ENCODE data around the gene COL21A1. TPM values are rescaled to one million over a fixed set of nuclear protein-coding genes. Genes with fewer than 3 reads are reported as not detected.

The COL21A1 gene
- total RNA-seq, 6 experiments from 2014 or later: not detected

GRCh38 chr6:56245903-56246351, 1.5 kb downstream of the COL21A1 start:
- H3K27me3 Mint-ChIP-seq (ENCODE audit: insufficient read depth): peaks cover 6% of the 10 kb centered on the region; the same call in 1 of the 2 replicates
- H3K36me3 Mint-ChIP-seq (ENCODE audit: low read depth): no peaks in the 10 kb centered on the region
- no peak for DNase-seq
- no peak for TF ChIP-seq CTCF (IDR thresholded peaks at IDR 0.05)
- H3K27ac Mint-ChIP-seq: no peak overlapping the region
- no peaks in the 10 kb centered on the region for H3K4me1 Mint-ChIP-seq (ENCODE audit: low read depth)
- no peak overlapping the region for H3K4me3 Mint-ChIP-seq
- no peaks in the 10 kb centered on the region for H3K9me3 Mint-ChIP-seq

GRCh38 chr6:56244528-56245253, 2.7 kb downstream of the COL21A1 start:
- H3K9me3 Mint-ChIP-seq: no peaks in the 10 kb centered on the region
- peaks cover 6% of the 10 kb centered on the region; the same call in 1 of the 2 replicates for H3K27me3 Mint-ChIP-seq (ENCODE audit: insufficient read depth)
- H3K4me1 Mint-ChIP-seq (ENCODE audit: low read depth): no peaks in the 10 kb centered on the region
- DNase-seq: no peak
- H3K36me3 Mint-ChIP-seq (ENCODE audit: low read depth): no peaks in the 10 kb centered on the region
- TF ChIP-seq CTCF (IDR thresholded peaks at IDR 0.05): no peak
- no peak overlapping the region for H3K4me3 Mint-ChIP-seq
- no peak overlapping the region for H3K27ac Mint-ChIP-seq

GRCh38 chr6:56244089-56244488, 3.3 kb downstream of the COL21A1 start:
- H3K4me3 Mint-ChIP-seq: no peak overlapping the region

GRCh38 chr6:56243518-56244070, 3.8 kb downstream of the COL21A1 start:
- TF ChIP-seq CTCF (IDR thresholded peaks at IDR 0.05): no peak
- peaks cover 2% of the 10 kb centered on the region; the same call in 1 of the 2 replicates for H3K27me3 Mint-ChIP-seq (ENCODE audit: insufficient read depth)
- H3K36me3 Mint-ChIP-seq (ENCODE audit: low read depth): no peaks in the 10 kb centered on the region
- no peaks in the 10 kb centered on the region for H3K4me1 Mint-ChIP-seq (ENCODE audit: low read depth)
- no peak overlapping the region for H3K27ac Mint-ChIP-seq
- no peak for DNase-seq
- H3K9me3 Mint-ChIP-seq: no peaks in the 10 kb centered on the region
- H3K4me3 Mint-ChIP-seq: no peak overlapping the region

More at GRCh38 chr6:56244089-56244488, 3.3 kb downstream of the COL21A1 start:
- Mint-ChIP-seq H3K4me1 (ENCODE audit: low read depth) (no peaks in the 10 kb centered on the region), H3K27me3 (ENCODE audit: insufficient read depth) (peaks cover 6% of the 10 kb centered on the region; the same call in 1 of the 2 replicates), H3K9me3 (no peaks in the 10 kb centered on the region), H3K36me3 (ENCODE audit: low read depth) (no peaks in the 10 kb centered on the region), H3K27ac (no peak overlapping the region)
- no peak for DNase-seq
- no peak for TF ChIP-seq CTCF (IDR thresholded peaks at IDR 0.05)

- no peak for DNase-seq
- no peak for TF ChIP-seq CTCF (IDR thresholded peaks at IDR 0.05)
- no peak overlapping the region for H3K4me3 Mint-ChIP-seq
- peaks cover 2% of the 10 kb centered on the region; the same call in 1 of the 2 replicates for H3K27me3 Mint-ChIP-seq (ENCODE audit: insufficient read depth)
- H3K36me3 Mint-ChIP-seq (ENCODE audit: low read depth): no peaks in the 10 kb centered on the region
- no peaks in the 10 kb centered on the region for H3K9me3 Mint-ChIP-seq
- no peak overlapping the region for H3K27ac Mint-ChIP-seq
- no peaks in the 10 kb centered on the region for H3K4me1 Mint-ChIP-seq (ENCODE audit: low read depth)
Measured at GRCh38 chr6:56242346-56242745, 5.0 kb downstream of the COL21A1 start.
